HG02870 (cell line): Measurements from ENCODE around the gene ABCD3.
"Not testable (repeated sequence)": the region's sequence is repeated elsewhere in the genome, so short reads cannot be mapped to it uniquely, and the experiment has no call there.

Experiments used
- ATAC-seq: cut with Tn5 transposase; IDR thresholded peaks from one replicate; pipeline ENCODE4 v1.9.1; 2021; ENCODE audit warnings: mild to moderate bottlenecking, moderate library complexity; ENCODE audit not compliant: unreplicated experiment

ABCD3 gene

GRCh38 chr1:94417978-94418663 is at the start of gene ABCD3:
TSS of gene ABCD3 (plus strand) at chr1:94418389. CDS start at chr1:94418479, 90 bp downstream.
- peak; percentile 92 for ATAC-seq

DNA sequence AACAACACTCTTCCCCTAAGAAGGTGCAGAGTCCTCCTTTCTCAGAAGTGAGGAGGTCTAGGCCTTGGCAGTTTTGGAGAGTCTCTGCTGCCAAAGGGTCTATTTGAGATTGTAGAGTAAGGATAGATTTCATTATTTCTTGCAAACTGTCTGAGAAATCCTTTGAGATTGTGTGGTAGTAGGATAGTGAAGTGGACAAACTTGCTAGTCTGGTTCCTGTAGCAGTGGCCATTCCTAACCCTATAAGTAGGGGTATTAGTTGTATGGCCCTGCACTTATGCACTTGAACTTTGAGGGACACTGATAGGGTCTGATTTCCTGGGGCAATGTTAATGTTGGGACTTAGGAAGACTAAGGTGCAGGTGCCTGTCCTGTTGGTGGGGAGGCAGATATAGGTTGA is 45.4 kb upstream of the ABCD3 start:
- ATAC-seq: not testable (repeated sequence)

DNA sequence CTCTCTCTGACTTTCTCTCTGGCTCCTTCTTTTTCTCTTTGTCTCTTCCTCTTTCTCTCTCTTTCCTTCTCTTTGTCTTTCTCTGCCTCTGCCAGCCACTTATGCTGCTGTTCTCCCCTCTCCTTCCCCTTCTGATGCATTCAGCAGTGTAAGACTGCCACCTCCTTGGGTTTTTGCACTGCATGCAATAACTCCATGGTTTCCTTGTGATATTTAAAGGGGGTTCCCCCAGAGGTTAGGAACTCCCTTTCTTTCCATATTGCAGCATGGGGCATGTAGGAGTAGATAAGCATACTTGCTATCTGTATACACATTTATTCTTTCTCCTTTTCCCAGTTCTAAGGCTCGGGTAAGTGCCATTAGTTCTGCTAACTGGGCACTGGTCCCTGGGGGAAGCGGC is 44.9 kb upstream of the ABCD3 start:
- not testable (repeated sequence) for ATAC-seq

- not testable (repeated sequence) for ATAC-seq
These were observed 42.5 kb upstream of the ABCD3 start for GRCh38 chr1:94375666-94376065.

DNA sequence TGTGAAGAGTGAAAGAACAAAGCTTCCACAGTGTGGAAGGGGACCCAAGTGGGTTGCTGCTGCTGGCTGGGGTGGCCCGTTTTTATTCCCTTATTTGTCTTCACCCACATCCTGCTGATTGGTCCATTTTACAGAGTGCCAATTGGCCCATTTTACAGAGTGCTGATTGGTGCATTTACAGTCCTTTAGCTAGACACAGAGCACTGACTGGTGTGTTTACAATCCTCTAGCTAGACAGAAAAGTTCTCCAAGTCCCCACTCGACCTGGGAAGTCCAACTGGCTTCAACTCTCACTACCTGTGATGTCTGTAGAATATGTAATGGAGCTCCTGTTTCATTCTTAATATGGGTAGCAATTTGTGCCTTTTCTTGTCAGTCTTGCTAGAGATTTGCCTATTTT is 39.7 kb upstream of the ABCD3 start:
- ATAC-seq: not testable (repeated sequence)

DNA sequence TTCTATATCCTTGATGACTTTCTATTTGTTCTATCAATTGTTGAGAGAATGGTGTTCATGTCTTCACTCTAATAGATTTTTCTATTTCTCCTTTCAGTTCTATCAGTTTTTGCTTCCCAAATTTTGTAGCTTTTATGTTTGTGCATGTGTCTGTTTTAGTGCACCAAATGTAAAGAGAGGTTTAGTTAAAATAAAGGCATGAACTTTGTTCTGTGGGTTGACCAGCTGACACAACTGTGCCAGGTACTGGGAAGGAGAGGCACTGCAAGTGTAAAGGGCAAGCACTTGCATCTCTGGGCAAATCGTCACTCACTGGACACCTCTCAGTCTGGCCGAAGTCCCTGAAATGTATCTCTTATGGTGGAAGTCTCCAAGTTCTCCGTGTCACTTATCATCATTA is 38.6 kb upstream of the ABCD3 start:
- ATAC-seq: no peak

GRCh38 chr1:94382201-94382600 is 36.0 kb upstream of the ABCD3 start:
- no peak for ATAC-seq

GRCh38 chr1:94383966-94384408 is 34.2 kb upstream of the ABCD3 start:
- peak; percentile 87 for ATAC-seq

DNA sequence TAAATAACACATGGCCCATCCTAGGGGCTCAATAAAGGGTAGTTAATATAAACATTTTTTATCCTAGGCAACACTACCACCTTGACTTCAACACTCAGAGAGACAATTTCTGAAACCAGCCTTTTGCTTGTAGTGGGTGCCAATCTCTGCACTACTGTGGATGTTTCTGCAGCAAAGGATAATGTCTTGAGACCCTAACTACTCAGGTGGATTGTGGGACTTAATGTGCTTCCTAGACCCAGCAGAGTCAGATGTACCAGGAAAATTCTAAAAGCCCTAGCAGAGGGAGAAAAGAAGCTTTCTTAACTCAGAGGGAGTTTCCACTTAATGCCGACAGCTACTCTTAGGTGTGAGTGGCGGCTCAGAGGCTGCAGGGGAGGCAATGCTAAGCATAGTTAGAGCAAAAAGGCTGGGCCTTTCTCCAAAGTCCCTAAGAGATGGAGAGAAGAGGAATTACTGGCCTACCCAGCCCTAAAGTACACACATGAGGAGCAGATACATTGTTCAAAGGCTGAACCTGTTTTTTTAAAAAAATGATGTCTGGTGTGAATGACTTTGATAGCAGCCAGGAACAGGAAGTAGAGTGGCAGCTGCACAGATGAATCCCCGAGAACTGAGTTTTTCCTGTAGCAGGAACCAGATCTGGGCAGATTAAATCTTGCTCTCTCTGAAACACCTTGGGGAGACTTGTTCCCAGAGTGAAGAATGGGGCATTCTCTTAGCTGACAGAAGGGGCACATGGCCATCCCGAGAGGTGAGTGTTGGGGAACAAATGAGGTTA is 33.5 kb upstream of the ABCD3 start:
- no peak for ATAC-seq

DNA sequence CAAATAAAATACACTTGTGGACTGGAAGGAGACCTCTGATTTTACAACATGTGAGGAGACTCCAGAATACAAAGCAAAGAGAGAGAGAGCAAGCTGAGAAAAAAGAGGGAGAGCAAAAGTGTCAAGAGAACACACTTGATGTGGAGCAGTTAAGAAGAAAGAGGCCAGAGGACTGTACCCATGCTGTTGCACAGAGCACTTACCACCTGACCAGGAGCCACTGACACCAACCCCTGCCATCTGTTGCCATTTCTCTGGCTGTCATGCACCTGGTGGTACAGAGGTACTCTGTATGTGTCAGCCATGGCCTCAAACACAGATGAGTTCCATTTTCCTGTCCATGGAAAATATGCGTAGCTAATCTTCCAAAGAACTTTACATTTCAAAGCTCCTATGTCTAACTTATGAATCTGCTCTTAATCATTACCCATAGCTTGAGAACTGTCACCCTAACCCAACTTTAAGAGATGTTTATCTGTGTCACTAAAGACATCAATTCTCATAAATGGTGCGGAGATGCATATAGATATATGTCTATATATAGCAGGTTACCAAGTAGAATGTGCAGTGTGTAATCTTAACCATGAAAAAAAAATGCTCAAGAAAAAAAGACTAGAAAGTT is 32.8 kb upstream of the ABCD3 start:
- no peak for ATAC-seq

- no peak for ATAC-seq
These were observed 28.9 kb upstream of the ABCD3 start for GRCh38 chr1:94389298-94389697.

DNA sequence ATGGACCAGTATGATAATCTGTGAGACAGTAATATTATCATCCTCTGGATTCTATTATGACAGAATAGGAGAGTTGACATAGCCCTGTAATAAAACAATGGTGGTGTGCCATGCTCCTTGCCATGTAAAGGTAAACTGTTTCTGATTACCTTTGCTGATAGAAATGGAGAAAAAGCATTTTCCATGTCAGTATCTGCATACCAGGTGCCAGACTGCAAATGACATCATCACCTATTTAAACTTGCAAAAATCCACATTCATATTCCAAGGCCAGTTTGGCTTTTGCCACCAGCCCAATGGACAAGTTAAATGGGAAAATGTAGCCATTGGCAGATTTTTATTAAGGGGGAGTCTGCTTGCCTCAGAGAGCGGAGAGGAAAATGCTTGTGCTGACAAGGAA is 23.9 kb upstream of the ABCD3 start:
- no peak for ATAC-seq

GRCh38 chr1:94395231-94395630 is 23.0 kb upstream of the ABCD3 start:
- no peak for ATAC-seq

GRCh38 chr1:94395748-94396309 is 22.4 kb upstream of the ABCD3 start:
- no peak for ATAC-seq

GRCh38 chr1:94396356-94397010 is 21.7 kb upstream of the ABCD3 start:
- ATAC-seq: no peak

GRCh38 chr1:94398356-94398755 is 19.8 kb upstream of the ABCD3 start:
- ATAC-seq: no peak

DNA sequence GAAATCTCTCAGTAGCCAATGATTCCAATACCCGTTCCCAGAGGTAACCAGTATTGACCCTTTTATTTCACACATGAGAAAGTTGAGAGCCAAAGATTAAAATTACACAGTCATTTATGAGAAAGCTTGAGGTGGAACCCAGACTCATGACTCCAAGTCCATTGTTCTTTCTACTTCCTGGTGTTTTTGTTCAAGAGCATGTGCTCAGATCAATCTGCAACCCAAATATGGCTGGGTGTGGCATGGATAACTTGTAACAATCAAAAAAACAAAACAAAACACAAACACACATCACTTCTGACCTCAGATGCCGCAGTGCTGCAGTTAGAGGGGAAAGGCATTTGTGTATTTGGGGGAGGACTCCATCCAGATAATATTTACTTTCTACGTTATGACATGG is 18.7 kb upstream of the ABCD3 start:
- no peak for ATAC-seq

GRCh38 chr1:94401206-94401605 is 17.0 kb upstream of the ABCD3 start:
- no peak for ATAC-seq

DNA sequence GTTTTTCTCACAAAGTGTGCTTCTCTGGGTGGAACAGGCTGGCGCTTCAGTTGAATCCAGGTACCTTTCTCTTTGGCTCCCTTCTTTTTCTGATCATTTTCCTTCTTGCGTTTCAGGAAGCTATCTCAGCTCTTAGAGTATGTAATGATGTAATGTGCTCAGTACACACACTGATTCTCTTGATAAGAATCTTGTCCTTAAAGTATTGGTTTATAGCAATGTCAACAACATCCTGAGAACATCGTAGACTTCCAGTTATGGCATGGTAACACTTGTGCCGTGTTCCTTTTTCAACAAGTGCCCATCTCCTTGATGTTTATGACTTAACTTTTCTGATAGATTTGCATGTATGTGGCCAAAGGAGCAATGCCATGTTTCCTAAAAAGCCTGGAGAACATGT is 11.7 kb upstream of the ABCD3 start:
- ATAC-seq: no peak

DNA sequence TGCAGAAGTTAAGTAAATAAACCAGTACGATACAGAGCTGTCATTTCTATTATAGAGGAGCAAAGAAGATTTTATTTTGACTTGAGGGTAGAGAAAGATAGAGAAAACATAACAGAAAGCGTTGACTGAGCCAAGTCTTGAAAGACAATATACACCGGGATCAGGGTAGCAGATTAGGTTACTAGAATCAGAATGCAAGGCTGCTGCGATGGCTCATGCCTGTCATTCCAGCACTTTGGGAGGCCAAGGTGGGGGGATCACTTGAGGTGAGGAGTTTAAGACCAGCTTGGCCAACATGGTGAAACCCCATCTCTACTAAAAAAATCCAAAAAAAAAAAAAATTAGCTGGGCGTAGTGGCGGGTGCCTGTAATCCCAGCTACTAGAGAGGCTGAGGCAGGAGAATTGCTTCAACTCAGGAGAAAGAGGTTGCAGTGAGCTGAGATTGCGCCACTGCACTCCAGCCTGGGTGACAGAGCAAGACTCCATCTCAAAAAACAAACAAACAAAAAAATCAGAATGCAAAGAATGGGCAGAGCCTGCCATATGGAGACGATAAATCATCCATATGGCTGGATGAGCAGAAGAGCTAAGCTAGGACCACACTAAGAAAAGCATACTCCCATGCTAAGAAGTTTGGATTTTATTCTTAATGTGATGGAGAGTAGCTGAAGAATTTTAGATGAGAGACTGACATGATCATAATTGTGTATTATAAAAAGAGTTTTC is 9.9 kb upstream of the ABCD3 start:
- ATAC-seq: no peak
